ENCODE measurements around the gene CEMP1.

CEMP1 gene

DNA sequence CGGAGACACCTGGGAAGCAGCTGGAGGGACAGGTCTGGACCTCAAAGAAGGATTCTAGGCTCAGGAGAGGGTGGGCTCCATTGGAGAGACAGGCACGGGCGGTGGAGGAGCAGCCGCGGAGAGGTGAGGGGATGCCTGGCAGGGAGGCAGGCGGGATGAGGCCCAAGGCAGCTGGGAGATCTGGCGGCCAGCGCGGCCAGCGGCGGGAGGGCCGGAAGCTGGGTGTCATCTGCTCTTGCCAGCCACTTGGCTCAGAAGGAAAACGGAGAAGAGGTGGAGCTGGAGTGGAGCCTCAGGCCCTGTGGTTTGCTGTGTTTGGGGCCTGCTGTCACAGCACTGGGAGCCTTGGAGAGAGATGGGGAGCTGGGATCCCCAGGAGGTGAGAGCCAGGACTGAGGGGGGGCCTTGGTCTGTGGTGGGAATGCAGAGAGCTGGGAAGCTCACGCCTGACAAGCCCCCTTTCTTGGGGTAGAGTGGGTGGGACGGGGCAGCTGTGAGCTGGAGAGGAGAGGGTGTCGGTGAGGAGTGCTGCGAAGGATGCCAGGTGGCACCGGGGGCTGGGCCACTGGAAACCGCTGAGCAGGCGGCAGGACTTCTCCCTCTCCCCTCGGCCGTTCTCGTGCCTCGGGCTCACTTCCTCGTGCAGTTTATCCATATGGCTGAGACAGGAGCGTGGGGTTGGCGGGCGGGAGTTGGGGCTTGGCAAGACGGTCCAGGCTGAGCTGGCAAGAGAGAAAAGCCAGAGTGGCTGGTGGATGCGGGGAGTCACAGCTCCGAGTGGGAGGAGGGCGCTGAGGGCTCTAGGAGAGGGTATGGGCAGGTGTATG, 48.3 kb downstream of the CEMP1 start:
- H3K27ac Mint-ChIP-seq: no peak overlapping the region
- peaks cover 21 to 31% of the 10 kb centered on the region in 2 donors for H3K4me1 Mint-ChIP-seq
- DNase-seq (no peak), ATAC-seq (replicated peaks) (no peak)
- H3K4me3 Mint-ChIP-seq: no peak overlapping the region
- H3K9me3 Mint-ChIP-seq: no peaks in the 10 kb centered on the region
- no peaks in the 10 kb centered on the region for H3K27me3 Mint-ChIP-seq
- peaks cover 7 to 21% of the 10 kb centered on the region in 2 donors for H3K36me3 Mint-ChIP-seq

DNA sequence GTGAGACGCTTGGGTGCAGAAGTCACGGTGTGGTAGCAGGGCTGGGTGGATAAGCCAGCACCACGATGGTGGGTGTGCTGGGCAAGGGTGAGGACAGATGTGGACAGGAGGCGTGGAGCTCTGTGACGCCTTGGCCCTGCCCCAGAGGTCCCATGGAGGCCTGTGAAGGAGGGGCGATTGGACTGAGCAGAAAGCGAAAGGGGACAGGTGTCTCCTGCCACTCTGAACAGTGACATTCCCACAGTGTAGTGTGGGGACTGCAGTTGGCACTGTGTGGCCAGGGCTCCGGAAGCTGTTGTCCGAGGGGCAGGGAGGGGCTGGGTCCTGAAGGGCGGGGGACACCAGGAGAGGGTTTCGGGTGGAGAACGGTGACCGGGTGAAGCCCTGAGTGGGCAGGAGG, 49.0 kb downstream of the CEMP1 start:
- no peak for ATAC-seq (replicated peaks)
- Mint-ChIP-seq H3K9me3 (no peaks in the 10 kb centered on the region), H3K27me3 (no peaks in the 10 kb centered on the region), H3K4me1 (peaks cover 14 to 31% of the 10 kb centered on the region in 2 donors), H3K27ac (no peak overlapping the region), H3K4me3 (no peak overlapping the region), H3K36me3 (peaks cover 7 to 24% of the 10 kb centered on the region in 2 donors)
- no peak for DNase-seq

DNA sequence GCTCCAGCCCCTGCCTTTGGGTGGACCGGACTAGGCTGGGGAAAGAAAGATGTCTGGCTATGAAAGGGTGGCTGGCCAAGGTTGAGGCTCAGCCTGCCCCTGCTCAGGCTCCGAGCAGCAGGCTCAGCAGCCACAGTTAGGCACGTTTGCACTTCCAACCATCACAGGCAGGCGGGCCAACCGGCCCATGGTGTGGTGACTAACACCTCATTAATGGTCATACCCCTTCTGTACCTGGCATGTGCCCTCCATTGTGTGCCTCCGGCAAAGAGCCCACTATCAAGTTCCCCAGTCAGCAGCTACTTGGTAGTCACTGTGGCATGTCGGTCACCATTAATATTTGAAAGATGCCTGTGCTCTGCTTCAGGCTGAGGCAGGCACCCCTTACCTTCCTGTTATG, 49.5 kb downstream of the CEMP1 start:
- Mint-ChIP-seq H3K4me3 (no peak overlapping the region), H3K27ac (no peak overlapping the region), H3K36me3 (peaks cover 7 to 21% of the 10 kb centered on the region in 2 donors), H3K4me1 (peaks cover 8 to 25% of the 10 kb centered on the region in 2 donors), H3K27me3 (no peaks in the 10 kb centered on the region), H3K9me3 (no peaks in the 10 kb centered on the region)
- ATAC-seq (replicated peaks) (no peak), DNase-seq (no peak)

DNA sequence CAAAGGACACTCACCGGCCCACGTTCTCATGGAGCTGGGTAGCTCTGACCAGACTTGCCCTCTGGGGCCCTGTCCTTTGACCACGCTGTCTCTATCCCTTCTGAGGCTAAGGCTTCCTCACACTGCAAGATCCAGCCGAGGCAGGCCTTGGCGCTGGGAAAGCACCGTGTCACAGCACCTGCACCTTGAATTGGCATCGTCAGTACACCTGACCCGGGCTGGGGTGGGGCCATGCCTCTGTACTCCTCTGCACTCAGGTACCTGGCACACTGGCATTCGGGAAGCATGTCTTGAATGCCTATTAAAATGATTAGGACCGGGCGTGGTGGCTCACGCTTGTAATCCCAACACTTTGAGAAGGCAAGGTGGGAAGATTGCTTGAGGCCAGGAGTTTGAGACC, 50.3 kb downstream of the CEMP1 start:
- Mint-ChIP-seq H3K4me3 (no peak overlapping the region), H3K27ac (no peak overlapping the region), H3K36me3 (peaks cover 7 to 21% of the 10 kb centered on the region in 2 donors), H3K9me3 (no peaks in the 10 kb centered on the region), H3K4me1 (peaks cover 10 to 23% of the 10 kb centered on the region in 2 donors), H3K27me3 (no peaks in the 10 kb centered on the region)
- ATAC-seq (replicated peaks) (no peak), DNase-seq (no peak)

Measured in stimulated activated naive B cell treated with anti-CD40 and anti-IgM and Interleukin-4, amounts not matched to agents 10 μg/mL and 1 μg/mL and 100 μg/mL, for 72 hours (primary cell).